ENCODE measurements around the gene LPP. TPM values are rescaled to one million over a fixed set of nuclear protein-coding genes. Genes with fewer than 3 reads are reported as not detected.

Gene LPP
- total RNA-seq, 2 donors from 2014 or later: 170 to 246 TPM

DNA sequence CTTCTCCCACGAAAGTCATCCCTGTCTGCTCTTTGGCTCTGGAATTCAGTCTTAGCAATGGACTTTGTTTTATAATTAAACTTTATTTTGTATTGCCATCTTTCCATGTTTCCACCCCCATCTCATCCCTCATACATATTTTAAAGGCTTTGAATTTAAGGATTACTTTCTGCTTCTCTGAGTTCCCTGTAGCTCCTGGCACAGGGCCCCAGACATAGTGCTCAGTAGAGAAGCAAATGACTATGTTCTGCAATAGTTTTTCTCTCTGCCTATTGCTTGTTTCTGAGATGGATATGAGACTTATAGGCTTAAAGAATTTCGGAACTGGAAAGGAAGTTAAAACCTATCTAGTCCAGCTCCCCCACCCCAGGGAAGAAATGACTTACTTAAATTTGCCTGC lies 197.0 kb downstream of the LPP start:
- Histone ChIP-seq H3K27ac (no peak overlapping the region), H3K9ac (ENCODE audit: low read depth in 2 of 2, low read length in 2 of 2) (no peak overlapping the region), H3K36me3 (no peaks in the 10 kb centered on the region), H3K4me1 (no peaks in the 10 kb centered on the region), H3K4me3 (no peak overlapping the region), H3K27me3 (no peaks in the 10 kb centered on the region), H3K9me3 (no peaks in the 10 kb centered on the region)
- no peak for DNase-seq
- TF ChIP-seq, protein P1, sequence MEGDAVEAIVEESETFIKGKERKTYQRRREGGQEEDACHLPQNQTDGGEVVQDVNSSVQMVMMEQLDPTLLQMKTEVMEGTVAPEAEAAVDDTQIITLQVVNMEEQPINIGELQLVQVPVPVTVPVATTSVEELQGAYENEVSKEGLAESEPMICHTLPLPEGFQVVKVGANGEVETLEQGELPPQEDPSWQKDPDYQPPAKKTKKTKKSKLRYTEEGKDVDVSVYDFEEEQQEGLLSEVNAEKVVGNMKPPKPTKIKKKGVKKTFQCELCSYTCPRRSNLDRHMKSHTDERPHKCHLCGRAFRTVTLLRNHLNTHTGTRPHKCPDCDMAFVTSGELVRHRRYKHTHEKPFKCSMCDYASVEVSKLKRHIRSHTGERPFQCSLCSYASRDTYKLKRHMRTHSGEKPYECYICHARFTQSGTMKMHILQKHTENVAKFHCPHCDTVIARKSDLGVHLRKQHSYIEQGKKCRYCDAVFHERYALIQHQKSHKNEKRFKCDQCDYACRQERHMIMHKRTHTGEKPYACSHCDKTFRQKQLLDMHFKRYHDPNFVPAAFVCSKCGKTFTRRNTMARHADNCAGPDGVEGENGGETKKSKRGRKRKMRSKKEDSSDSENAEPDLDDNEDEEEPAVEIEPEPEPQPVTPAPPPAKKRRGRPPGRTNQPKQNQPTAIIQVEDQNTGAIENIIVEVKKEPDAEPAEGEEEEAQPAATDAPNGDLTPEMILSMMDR (IDR thresholded peaks at IDR 0.05): no peak
- intact Hi-C loops (cut with DNase I): no loop called here

DNA sequence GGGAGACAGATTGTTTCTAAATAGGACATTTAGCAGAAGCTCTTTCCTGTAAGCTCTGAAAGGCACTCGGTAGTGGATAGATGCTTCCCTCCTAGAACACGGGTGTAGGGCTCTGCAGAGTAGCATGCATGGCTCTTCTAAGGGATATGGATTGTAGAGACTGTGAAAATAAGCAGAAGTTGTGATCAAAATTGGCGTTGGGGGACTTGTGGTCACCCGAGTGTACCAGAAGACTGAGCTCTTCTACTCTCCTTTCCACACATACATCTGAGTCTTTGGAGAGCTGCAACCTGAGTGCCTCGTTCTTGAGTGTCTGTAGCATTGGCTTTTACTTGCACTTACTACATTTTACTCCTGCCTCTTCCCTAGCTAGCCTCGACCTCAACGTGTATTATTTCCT lies 197.7 kb downstream of the LPP start:
- H3K36me3 ChIP-seq: no peaks in the 10 kb centered on the region
- no peak for DNase-seq
- no peak overlapping the region for H3K27ac ChIP-seq
- H3K9ac ChIP-seq (ENCODE audit: low read depth in 2 of 2, low read length in 2 of 2): no peak overlapping the region
- TF ChIP-seq, protein P1 (IDR thresholded peaks at IDR 0.05): no peak
- no peaks in the 10 kb centered on the region for H3K4me1 ChIP-seq
- no peak overlapping the region for H3K4me3 ChIP-seq
- H3K27me3 ChIP-seq: no peaks in the 10 kb centered on the region
- no peaks in the 10 kb centered on the region for H3K9me3 ChIP-seq
- intact Hi-C loops (cut with DNase I): no loop called here

DNA sequence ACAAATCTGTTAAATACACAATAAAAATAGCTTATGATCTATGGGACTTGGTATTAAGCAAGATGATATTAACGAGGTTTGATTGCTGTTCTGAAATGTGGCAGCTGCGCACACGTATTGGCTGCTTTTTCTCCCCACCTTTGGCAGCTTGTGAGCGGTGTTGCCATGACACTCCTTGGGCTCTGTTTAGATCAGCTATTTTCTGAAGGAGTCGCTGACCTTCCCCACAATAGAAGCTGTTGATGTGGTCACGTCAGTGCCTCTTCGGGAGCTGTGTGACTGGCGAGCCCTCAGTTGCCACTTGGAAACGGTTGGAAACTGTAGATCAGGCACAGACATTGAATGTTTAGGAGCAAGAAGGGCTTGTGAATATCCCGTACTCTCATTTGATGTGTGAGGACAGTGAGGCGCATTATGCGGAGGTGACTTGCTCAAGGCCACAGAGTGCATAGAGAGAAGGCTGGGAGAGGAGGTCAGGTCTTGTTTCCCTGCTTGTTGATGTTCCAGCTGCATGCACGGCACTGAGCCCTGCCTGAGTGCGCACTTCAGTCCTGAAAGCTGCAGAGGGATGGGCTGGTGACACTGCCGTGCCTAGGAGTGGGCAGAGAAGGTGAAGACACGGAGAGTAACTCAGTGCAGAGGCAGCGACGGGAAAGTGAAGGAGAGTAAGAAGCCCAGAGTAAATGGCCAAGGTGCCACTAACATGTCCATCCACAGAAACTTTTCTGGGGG lies 198.4 kb downstream of the LPP start:
- no peaks in the 10 kb centered on the region for H3K9me3 ChIP-seq
- H3K27ac ChIP-seq: no peak overlapping the region
- H3K36me3 ChIP-seq: no peaks in the 10 kb centered on the region
- peak overlapping the region in 1 of 2 donors; percentile 2 for H3K9ac ChIP-seq (ENCODE audit: low read depth in 2 of 2, low read length in 2 of 2)
- no peak for DNase-seq
- no peak overlapping the region for H3K4me3 ChIP-seq
- intact Hi-C loops (cut with DNase I): no loop called here
- H3K27me3 ChIP-seq: no peaks in the 10 kb centered on the region
- TF ChIP-seq, protein P1 (IDR thresholded peaks at IDR 0.05): no peak
- H3K4me1 ChIP-seq: no peaks in the 10 kb centered on the region

DNA sequence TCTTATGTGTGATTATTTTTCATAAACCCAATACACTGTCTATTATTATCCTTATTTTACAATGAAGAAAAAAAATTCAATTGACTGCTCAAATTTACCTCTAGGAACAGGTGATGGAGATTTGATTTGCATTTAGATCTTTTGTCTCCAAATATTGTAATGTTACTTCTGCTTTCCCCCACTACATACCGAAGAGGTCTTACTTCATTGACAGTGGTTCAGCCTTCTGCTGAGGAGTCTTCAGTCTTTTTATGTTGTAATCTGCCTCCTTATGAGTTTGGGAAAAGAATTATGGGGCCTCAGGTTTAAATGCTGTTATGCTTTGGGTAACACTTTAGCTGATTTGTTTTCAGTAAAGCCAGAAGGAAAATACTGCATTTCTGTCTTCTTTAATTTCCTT lies 199.5 kb downstream of the LPP start:
- no peak overlapping the region for H3K27ac ChIP-seq
- no peak overlapping the region for H3K4me3 ChIP-seq
- no peaks in the 10 kb centered on the region for H3K4me1 ChIP-seq
- TF ChIP-seq, protein P1 (IDR thresholded peaks at IDR 0.05): no peak
- H3K36me3 ChIP-seq: no peaks in the 10 kb centered on the region
- H3K9ac ChIP-seq (ENCODE audit: low read depth in 2 of 2, low read length in 2 of 2): no peak overlapping the region
- intact Hi-C loops (cut with DNase I): no loop called here
- H3K9me3 ChIP-seq: no peaks in the 10 kb centered on the region
- no peak for DNase-seq
- H3K27me3 ChIP-seq: no peaks in the 10 kb centered on the region

DNA sequence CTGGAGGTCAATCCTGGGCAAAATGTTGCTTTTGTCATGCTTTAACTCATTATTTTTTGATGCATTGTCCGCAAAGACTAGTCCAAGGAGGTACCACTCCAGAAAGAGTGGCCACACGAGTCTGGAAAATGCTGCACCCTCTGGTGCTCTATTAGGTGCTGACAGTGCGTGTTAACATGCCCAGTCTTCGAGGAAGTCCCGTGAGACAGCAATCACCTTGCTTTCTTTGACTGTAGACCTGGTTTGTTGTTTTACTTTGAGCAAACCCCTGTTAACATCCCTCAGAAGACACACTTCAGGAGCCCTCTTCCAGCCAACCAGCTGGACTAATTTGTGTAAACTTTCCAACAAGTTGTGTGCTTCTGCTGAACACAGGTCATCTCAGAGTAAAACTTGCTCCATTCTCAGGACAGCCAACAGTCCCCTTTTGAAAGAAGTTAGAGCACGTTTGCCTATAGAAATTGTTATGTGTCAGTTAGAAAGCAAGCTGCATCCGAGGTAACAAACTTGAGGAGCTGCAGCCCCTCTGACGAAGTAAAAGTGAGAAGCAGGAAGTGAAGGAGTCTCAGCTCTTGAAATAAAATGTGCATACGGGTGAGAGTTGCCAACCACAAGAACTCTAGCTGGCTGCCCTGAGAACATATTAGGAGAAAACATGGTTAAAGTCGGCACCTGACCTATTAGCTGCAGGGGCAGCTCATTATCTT lies 205.0 kb downstream of the LPP start:
- no peaks in the 10 kb centered on the region for H3K27me3 ChIP-seq
- TF ChIP-seq, protein P1 (IDR thresholded peaks at IDR 0.05): no peak
- no peak for DNase-seq
- H3K36me3 ChIP-seq: no peaks in the 10 kb centered on the region
- H3K27ac ChIP-seq: no peak overlapping the region
- intact Hi-C loops (cut with DNase I): no loop called here
- peaks cover 3% of the 10 kb centered on the region for H3K4me1 ChIP-seq
- H3K9ac ChIP-seq (ENCODE audit: low read depth in 2 of 2, low read length in 2 of 2): no peak overlapping the region
- H3K4me3 ChIP-seq: no peak overlapping the region
- H3K9me3 ChIP-seq: no peaks in the 10 kb centered on the region

Data from colonic mucosa (tissue), 4 donors.